IgD-negative memory B cell (primary cell): ENCODE measurements around the gene NUBPL. TPM values are rescaled to one million over a fixed set of nuclear protein-coding genes. Genes with fewer than 3 reads are reported as not detected.
"Not testable (repeated sequence)": the region's sequence is repeated elsewhere in the genome, so short reads cannot be mapped to it uniquely, and the experiment has no call there.

Experiments used
- H3K27ac Mint-ChIP-seq, 3 donors: one replicate each; pipeline ENCODE4 v1.8.0; 2020 to 2022; ENCODE audit warnings: mild to moderate bottlenecking in 3 of 3, mixed read lengths in 3 of 3, moderate library complexity in 1 of 3
- H3K27me3 Mint-ChIP-seq: one replicate; pipeline ENCODE4 v1.8.0; 2021; ENCODE audit warnings: mixed read lengths
- H3K36me3 Mint-ChIP-seq: one replicate; pipeline ENCODE4 v1.8.0; 2020; ENCODE audit warnings: mild to moderate bottlenecking, mixed read lengths
- H3K4me1 Mint-ChIP-seq, 3 donors: one replicate each; pipeline ENCODE4 v1.8.0; 2020 to 2022; ENCODE audit warnings: mixed read lengths in 3 of 3, mild to moderate bottlenecking in 1 of 3
- H3K4me3 Mint-ChIP-seq, 4 donors: one replicate each; pipeline ENCODE4 v1.8.0; 2020 to 2022; ENCODE audit warnings: mild to moderate bottlenecking in 4 of 4, mixed read lengths in 4 of 4, moderate library complexity in 3 of 4
- H3K9me3 Mint-ChIP-seq, 3 donors: one replicate each; pipeline ENCODE4 v1.8.0; 2020 to 2021; ENCODE audit warnings: mixed read lengths in 3 of 3, mild to moderate bottlenecking in 1 of 3
- polyA plus RNA-seq: library from polyadenylated mRNA; unstranded; fragments of 300-500 nt; fragmentation: Illumina TruSeq; gene quantifications from one replicate; pipeline ENCODE4 v1.2.3, GENCODE V29; 2021

NUBPL gene
- polyA plus RNA-seq, 1 donor from 2014 or later, result 9.6 TPM

GRCh38 chr14:31672709-31673108, 111.5 kb downstream of the NUBPL start:
- H3K9me3 Mint-ChIP-seq, result peaks cover 0 to 16% (median 7%) of the 10 kb centered on the region in 3 donors
- H3K4me1 Mint-ChIP-seq, result peaks cover 0 to 2% (median 2%) of the 10 kb centered on the region in 3 donors
- no peaks in the 10 kb centered on the region for H3K27me3 Mint-ChIP-seq
- no peak overlapping the region for H3K4me3 Mint-ChIP-seq
- H3K27ac Mint-ChIP-seq, result no peak overlapping the region
- peaks cover 21% of the 10 kb centered on the region for H3K36me3 Mint-ChIP-seq

- Mint-ChIP-seq H3K27me3 (no peaks in the 10 kb centered on the region), H3K4me1 (peaks cover 0 to 2% (median 2%) of the 10 kb centered on the region in 3 donors), H3K4me3 (no peak overlapping the region), H3K27ac (no peak overlapping the region), H3K9me3 (peaks cover 0 to 4% (median 2%) of the 10 kb centered on the region in 3 donors), H3K36me3 (peaks cover 16% of the 10 kb centered on the region)
Measured at GRCh38 chr14:31677052-31677451, 115.8 kb downstream of the NUBPL start.

- no peak overlapping the region for H3K27ac Mint-ChIP-seq
- H3K4me3 Mint-ChIP-seq, result no peak overlapping the region
- H3K27me3 Mint-ChIP-seq, result no peaks in the 10 kb centered on the region
- peaks cover 0 to 5% (median 2%) of the 10 kb centered on the region in 3 donors for H3K9me3 Mint-ChIP-seq
- peaks cover 0 to 2% (median 2%) of the 10 kb centered on the region in 3 donors for H3K4me1 Mint-ChIP-seq
- peaks cover 17% of the 10 kb centered on the region for H3K36me3 Mint-ChIP-seq
Measured at GRCh38 chr14:31677630-31678029, 116.4 kb downstream of the NUBPL start.

GRCh38 chr14:31678421-31679249, 117.4 kb downstream of the NUBPL start:
- H3K4me1 Mint-ChIP-seq, result peaks cover 0 to 2% (median 2%) of the 10 kb centered on the region in 3 donors
- H3K27me3 Mint-ChIP-seq, result no peaks in the 10 kb centered on the region
- peaks cover 18% of the 10 kb centered on the region for H3K36me3 Mint-ChIP-seq
- no peak overlapping the region for H3K4me3 Mint-ChIP-seq
- H3K9me3 Mint-ChIP-seq, result peaks cover 4 to 8% (median 6%) of the 10 kb centered on the region in 3 donors
- no peak overlapping the region for H3K27ac Mint-ChIP-seq

DNA sequence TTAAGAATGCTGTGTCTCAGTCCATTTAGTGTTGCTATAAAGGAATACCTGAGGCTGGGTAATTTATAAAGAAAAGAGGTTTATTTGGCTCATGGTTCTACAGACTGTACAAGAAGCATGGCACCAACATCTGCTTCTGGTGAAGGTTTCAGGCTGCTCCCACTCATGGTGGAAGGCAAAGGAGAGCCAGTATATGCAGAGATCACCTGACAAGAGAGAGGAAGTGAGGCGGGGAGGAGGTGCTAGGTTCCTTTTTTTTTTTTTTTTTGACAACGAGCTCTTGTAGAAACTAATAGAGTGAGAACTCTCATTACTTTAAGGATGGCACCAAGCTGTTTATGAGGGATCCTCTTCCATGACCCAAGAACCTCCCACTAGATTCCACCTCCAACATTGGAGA, 121.6 kb downstream of the NUBPL start:
- peaks cover 13% of the 10 kb centered on the region for H3K36me3 Mint-ChIP-seq
- H3K4me3 Mint-ChIP-seq, result no peak overlapping the region
- peaks cover 4 to 10% (median 4%) of the 10 kb centered on the region in 3 donors for H3K9me3 Mint-ChIP-seq
- no peaks in the 10 kb centered on the region for H3K4me1 Mint-ChIP-seq
- H3K27ac Mint-ChIP-seq, result no peak overlapping the region
- H3K27me3 Mint-ChIP-seq, result no peaks in the 10 kb centered on the region

GRCh38 chr14:31687726-31688125, 126.5 kb downstream of the NUBPL start:
- H3K27ac Mint-ChIP-seq, result no peak overlapping the region
- H3K4me3 Mint-ChIP-seq, result no peak overlapping the region
- peaks cover 15% of the 10 kb centered on the region for H3K36me3 Mint-ChIP-seq
- peaks cover 0 to 3% (median 0%) of the 10 kb centered on the region in 3 donors for H3K4me1 Mint-ChIP-seq
- H3K27me3 Mint-ChIP-seq, result no peaks in the 10 kb centered on the region
- peaks cover 3 to 5% (median 3%) of the 10 kb centered on the region in 3 donors for H3K9me3 Mint-ChIP-seq

GRCh38 chr14:31690056-31690455, 128.9 kb downstream of the NUBPL start:
- Mint-ChIP-seq H3K36me3 (peaks cover 16% of the 10 kb centered on the region), H3K27ac (peak overlapping the region in 1 of 3 donors; percentile 57), H3K27me3 (no peaks in the 10 kb centered on the region), H3K9me3 (no peaks in the 10 kb centered on the region), H3K4me1 (peaks cover 0 to 3% (median 0%) of the 10 kb centered on the region in 3 donors), H3K4me3 (no peak overlapping the region)

DNA sequence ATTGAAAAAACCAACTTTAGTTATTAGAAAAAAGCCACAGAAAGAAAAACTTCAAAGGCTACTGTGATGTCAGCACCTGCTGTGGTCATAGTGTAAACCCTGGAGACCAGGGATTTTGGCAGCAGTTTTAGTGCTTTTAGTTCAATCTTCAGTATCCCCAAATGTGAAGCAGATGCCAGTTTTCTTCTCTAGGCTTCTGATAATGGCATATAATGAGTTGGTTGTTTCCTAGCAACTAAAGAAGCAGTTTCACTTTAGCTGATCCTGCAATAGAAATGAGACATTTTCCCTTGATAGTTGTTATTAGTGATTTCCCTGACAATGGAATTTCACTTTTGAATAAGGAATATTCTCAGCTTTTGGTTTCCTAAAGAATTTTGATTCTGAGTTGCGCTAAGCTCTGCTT, 131.2 kb downstream of the NUBPL start:
- Mint-ChIP-seq H3K4me3 (no peak overlapping the region), H3K27ac (no peak overlapping the region), H3K9me3 (no peaks in the 10 kb centered on the region), H3K36me3 (peaks cover 10% of the 10 kb centered on the region), H3K4me1 (peaks cover 0 to 3% (median 0%) of the 10 kb centered on the region in 3 donors), H3K27me3 (no peaks in the 10 kb centered on the region)

DNA sequence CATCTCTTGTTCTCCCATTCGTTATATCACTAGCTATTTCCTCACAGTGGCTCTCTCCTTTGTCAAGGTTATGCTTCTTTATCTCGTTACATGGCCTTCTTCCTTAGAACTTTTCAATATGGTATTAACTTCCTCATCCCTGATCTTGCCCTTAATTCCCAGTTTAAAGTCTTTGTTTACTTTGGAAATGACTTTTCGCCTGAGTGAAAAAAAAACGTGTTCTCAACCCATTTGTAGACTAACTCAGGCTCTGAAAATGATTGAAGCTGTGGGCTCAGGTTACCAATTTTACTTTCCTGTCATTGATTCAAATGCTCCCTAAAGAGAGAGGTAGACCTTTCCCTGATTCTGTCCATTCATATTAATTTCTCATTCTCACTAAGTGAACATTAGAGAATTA, 135.2 kb downstream of the NUBPL start:
- Mint-ChIP-seq H3K9me3 (no peaks in the 10 kb centered on the region), H3K36me3 (peaks cover 7% of the 10 kb centered on the region), H3K27me3 (no peaks in the 10 kb centered on the region), H3K27ac (no peak overlapping the region), H3K4me3 (no peak overlapping the region), H3K4me1 (peaks cover 0 to under 1% (median 0%) of the 10 kb centered on the region in 3 donors)

GRCh38 chr14:31699809-31700208, 138.6 kb downstream of the NUBPL start:
- Mint-ChIP-seq H3K27me3 (no peaks in the 10 kb centered on the region), H3K36me3 (peaks cover 27% of the 10 kb centered on the region), H3K9me3 (peaks cover 2 to 10% (median 6%) of the 10 kb centered on the region in 3 donors), H3K4me1 (no peaks in the 10 kb centered on the region), H3K27ac (no peak overlapping the region), H3K4me3 (no peak overlapping the region)

GRCh38 chr14:31700282-31701074, 139.3 kb downstream of the NUBPL start:
- H3K27me3 Mint-ChIP-seq, result no peaks in the 10 kb centered on the region
- H3K27ac Mint-ChIP-seq, result no peak overlapping the region
- peaks cover 26% of the 10 kb centered on the region for H3K36me3 Mint-ChIP-seq
- peaks cover 2 to 14% (median 6%) of the 10 kb centered on the region in 3 donors for H3K9me3 Mint-ChIP-seq
- no peaks in the 10 kb centered on the region for H3K4me1 Mint-ChIP-seq
- H3K4me3 Mint-ChIP-seq, result peak overlapping the region in 1 of 4 donors; percentile 73

DNA sequence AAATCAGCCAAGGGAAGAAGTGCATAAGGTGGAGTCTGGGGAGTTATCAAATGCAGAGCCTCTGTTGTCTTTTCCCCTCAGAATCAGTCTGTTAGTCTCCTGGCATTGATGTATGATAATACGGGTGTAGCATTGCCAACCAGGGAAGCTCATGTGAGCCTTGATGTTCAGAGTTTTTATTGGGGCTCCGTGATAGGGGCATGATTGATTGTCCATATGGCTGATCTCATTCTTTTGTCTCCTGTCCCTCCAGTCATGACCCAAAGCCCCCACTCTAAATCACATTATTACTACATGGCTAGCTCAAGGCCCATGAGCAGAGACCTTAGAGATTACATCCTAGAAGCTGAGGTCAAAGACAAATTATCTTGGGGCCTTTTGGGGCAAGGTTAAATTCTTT, 140.9 kb downstream of the NUBPL start:
- no peaks in the 10 kb centered on the region for H3K27me3 Mint-ChIP-seq
- no peak overlapping the region for H3K27ac Mint-ChIP-seq
- H3K9me3 Mint-ChIP-seq, result peaks cover 2 to 14% (median 6%) of the 10 kb centered on the region in 3 donors
- no peak overlapping the region for H3K4me3 Mint-ChIP-seq
- H3K36me3 Mint-ChIP-seq, result peaks cover 32% of the 10 kb centered on the region
- H3K4me1 Mint-ChIP-seq, result no peaks in the 10 kb centered on the region

DNA sequence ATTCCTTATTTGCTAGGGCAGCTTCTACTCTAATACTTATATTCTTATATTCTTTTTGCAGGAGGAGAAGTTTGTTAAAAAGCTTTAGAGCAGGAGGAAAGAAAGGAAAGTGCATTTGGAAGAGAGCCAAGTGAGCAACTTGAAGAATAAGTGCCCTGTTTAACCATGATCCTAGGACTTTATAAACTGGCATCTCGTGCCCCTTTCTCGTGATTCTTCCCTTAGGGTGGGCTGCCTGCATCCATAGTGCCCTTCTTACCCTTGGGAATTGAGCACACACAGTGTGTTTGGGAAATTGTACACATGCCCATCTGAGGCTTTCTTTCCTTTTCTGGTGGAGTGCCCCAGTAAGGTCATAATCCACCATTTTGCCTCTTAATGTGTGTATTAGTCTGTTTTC, 141.9 kb downstream of the NUBPL start:
- Mint-ChIP-seq H3K27ac (no peak overlapping the region), H3K4me3 (peak overlapping the region in 1 of 4 donors; percentile 5), H3K36me3 (peaks cover 35% of the 10 kb centered on the region), H3K27me3 (no peaks in the 10 kb centered on the region), H3K4me1 (no peaks in the 10 kb centered on the region), H3K9me3 (peaks cover 2 to 14% (median 6%) of the 10 kb centered on the region in 3 donors)

DNA sequence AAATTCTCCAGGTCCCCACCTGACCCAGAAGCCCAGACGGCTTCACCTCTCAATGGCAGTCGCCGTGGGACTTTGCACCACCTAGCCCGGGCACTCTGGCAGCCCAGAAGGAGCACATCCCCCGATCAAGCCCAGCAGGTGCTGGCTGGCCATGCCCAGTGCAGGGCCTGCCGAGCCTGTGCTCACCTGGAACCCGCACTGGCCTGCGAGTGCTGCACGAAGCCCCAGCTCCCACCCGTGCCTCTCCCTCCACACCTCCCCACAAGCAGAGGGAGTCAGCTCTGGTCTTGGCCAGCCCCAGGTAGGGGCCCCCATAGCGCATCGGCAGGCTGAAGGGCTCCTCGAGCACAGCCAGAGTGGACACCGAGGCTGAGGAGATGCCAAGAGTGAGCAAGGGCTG, 144.5 kb downstream of the NUBPL start:
- Mint-ChIP-seq H3K9me3 (peaks cover 2 to 14% (median 6%) of the 10 kb centered on the region in 3 donors), H3K4me3 (no peak overlapping the region), H3K27ac (no peak overlapping the region), H3K36me3 (peaks cover 39% of the 10 kb centered on the region), H3K27me3 (no peaks in the 10 kb centered on the region), H3K4me1 (no peaks in the 10 kb centered on the region)

DNA sequence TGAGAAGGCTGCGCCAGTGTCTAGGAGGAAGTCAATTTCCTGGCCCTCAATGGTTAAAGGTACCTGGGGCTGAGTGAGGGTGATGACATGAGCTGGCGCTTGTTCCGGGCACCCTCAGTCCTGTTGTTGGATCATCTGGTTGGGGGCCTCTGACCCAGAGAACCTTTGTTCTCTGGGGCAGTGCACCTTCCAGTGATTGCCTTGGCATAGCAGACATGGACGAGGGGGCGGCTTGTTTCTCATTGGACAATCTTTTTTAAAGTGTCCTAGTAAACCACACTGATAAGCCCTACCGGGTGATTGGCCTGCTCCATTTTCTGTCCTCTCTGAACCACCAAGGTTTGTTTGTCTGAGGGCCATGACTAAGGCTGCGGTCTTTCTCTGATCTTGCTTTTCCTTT, 147.5 kb downstream of the NUBPL start:
- H3K4me1 Mint-ChIP-seq, H3K27me3 Mint-ChIP-seq, H3K27ac Mint-ChIP-seq, H3K4me3 Mint-ChIP-seq: not testable (repeated sequence)
- H3K36me3 Mint-ChIP-seq, result peaks cover 23% of the 10 kb centered on the region
- peaks cover 3 to 13% (median 9%) of the 10 kb centered on the region in 3 donors for H3K9me3 Mint-ChIP-seq
